ENCODE measurements around the gene TULP4.

DNA sequence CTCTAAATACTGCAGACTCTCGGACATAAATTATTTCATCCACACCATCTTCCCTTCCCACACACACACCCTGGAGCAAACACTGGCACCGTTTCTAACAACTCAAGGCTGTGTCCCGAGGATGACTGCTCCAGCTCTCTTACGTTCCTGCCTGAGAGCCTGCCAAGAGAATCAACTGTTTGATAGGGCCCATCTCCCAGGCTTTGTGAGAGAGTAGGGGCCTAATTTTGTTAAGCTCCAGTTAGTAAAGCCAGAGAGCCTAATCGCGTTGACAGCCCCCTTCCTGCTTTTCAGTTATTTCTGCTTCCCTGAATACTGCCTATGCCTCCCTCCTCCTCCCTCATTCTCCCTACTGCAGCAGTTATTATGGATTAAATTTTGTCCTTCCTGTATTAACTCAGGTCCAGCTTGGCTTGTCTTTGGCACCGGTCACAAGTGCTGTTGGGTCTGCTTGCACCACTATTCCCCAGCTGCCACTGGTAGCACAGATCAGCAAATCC lies 129.5 kb downstream of the TULP4 start:
- TF ChIP-seq CTCF (IDR thresholded peaks at IDR 0.05 in 8 of 11, conservative IDR thresholded peaks at IDR 0.05 in 3 of 11) (no peak), POLR2A (IDR thresholded peaks at IDR 0.05) (no peak), POLR2AphosphoS5 (IDR thresholded peaks at IDR 0.05) (no peak)
